HFF-Myc (cell line): ENCODE data around the gene FKBP1B.
A peak's percentile ranks its signal among the peaks of the same experiment; 100 is the strongest.
"Not testable (repeated sequence)": the region's sequence is repeated elsewhere in the genome, so short reads cannot be mapped to it uniquely, and the experiment has no call there.

Experiments used
- DNase-seq: peaks from one replicate; pipeline ENCODE4 v3.0.0-alpha.2; 2011; ENCODE audit warnings: low read depth; ENCODE audit errors: extremely low read depth
- H3K4me3 ChIP-seq: replicated peaks from 2 replicates; pipeline ENCODE4 v1.5.1; 2011; ENCODE audit warnings: low read depth, mild to moderate bottlenecking, control low read depth, low read length
- TF ChIP-seq, protein P1 (sequence below): IDR thresholded peaks from 2 replicates; pipeline ENCODE4 v1.5.1; 2012; ENCODE audit warnings: mild to moderate bottlenecking, low read depth, low read length, control low read depth; ENCODE audit errors: missing control alignments

Gene FKBP1B

DNA sequence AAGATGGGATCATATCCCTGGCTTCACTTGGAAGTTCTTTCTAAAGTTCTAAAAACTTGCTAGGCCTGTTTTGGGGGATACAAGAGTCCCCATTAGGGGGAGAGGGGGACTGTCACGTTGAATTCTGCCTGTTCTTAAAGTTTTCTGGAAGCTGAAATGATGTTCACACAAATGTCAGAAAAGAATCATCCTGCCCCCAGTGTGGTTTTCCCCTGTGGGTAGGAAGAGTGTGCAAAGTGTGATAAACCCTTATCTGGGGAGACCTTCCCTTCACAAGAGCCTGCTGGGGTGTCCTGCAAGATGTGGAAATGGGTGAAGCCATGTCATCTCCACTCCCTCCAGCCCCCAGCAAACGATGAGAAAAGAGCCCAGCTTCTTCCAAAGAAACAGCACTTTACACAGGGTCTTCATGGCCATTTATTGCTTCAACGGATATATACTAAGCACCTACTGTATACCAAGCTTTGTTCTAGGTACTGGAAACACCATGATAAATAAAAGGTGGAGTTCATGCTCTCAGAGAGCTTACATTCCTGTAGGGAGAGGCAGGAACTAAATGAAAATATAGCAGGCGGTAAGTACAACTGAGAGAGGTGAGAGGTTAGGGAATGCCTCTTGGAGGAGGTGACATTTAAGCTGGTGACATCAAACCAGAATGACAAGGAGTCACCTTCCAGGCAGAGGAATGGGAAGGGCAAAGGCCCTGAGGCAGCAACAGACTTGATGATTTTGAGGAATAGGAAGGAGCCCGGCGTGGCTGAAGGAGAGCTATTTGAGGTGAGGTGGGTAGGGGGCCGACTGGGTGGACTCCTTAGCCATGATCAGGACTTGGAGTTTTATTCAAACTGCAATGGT is 38.1 kb upstream of the FKBP1B start:
- TF ChIP-seq, protein P1, sequence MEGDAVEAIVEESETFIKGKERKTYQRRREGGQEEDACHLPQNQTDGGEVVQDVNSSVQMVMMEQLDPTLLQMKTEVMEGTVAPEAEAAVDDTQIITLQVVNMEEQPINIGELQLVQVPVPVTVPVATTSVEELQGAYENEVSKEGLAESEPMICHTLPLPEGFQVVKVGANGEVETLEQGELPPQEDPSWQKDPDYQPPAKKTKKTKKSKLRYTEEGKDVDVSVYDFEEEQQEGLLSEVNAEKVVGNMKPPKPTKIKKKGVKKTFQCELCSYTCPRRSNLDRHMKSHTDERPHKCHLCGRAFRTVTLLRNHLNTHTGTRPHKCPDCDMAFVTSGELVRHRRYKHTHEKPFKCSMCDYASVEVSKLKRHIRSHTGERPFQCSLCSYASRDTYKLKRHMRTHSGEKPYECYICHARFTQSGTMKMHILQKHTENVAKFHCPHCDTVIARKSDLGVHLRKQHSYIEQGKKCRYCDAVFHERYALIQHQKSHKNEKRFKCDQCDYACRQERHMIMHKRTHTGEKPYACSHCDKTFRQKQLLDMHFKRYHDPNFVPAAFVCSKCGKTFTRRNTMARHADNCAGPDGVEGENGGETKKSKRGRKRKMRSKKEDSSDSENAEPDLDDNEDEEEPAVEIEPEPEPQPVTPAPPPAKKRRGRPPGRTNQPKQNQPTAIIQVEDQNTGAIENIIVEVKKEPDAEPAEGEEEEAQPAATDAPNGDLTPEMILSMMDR: no peak
- H3K4me3 ChIP-seq: no peak overlapping the region
- DNase-seq: no peak

DNA sequence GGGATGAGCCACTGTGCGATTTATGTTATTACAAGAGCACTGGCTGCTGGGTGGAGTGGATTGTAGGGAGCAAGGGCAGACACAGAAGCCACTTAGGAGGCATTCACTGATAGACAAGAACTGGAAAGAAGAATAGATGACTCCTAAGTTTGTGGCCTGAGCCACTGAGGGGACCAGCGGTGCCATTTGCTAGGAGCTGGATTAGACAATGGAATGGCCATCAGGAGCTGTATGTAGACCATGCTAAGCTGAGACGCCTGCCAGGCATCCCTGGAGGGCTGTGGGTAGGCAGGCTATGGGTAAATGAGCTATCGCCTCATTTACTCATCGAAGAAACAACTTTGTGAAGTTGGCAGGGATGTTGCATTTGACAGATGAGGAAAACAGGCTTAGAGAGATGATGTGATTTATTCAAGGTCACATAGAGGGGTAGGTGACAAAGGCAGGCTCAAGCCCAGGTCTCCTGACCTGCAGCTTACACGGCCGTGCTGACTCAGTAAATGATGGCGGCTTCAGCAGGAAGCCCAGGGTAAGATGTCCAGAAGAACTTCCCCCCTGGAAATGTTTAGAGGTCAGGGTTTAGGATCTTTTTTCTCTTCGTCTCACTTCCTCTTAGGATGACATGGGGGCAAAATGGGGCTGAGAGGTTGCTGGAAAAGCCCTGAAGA is 36.9 kb upstream of the FKBP1B start:
- TF ChIP-seq, protein P1: no peak
- no peak overlapping the region for H3K4me3 ChIP-seq
- no peak for DNase-seq

- H3K4me3 ChIP-seq, DNase-seq: not testable (repeated sequence)
These were observed 34.6 kb upstream of the FKBP1B start for GRCh38 chr2:24014902-24015301.

GRCh38 chr2:24015562-24016375 is 33.8 kb upstream of the FKBP1B start:
- DNase-seq: peak; percentile 9
- H3K4me3 ChIP-seq: no peak overlapping the region
- TF ChIP-seq, protein P1: no peak

DNA sequence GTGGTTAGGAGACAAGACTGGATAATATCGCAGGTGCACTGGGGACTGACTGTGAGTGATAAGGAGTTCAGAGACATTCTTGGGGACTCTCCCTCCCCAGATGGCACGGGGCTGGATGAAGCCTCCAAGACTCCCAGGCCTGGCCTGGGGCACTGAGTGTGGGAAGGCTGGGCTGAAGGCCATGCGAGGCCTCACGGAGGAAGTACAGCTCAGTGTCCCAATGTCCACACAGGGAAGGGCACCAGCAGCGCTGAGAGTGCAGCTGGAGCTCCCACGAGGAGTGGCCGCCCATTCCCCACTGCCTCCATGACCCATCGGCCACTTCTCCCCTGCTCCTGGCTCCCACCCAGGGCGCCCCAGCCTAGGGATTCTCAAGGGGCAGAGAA is 33.2 kb upstream of the FKBP1B start:
- TF ChIP-seq, protein P1: no peak
- H3K4me3 ChIP-seq: no peak overlapping the region
- no peak for DNase-seq

DNA sequence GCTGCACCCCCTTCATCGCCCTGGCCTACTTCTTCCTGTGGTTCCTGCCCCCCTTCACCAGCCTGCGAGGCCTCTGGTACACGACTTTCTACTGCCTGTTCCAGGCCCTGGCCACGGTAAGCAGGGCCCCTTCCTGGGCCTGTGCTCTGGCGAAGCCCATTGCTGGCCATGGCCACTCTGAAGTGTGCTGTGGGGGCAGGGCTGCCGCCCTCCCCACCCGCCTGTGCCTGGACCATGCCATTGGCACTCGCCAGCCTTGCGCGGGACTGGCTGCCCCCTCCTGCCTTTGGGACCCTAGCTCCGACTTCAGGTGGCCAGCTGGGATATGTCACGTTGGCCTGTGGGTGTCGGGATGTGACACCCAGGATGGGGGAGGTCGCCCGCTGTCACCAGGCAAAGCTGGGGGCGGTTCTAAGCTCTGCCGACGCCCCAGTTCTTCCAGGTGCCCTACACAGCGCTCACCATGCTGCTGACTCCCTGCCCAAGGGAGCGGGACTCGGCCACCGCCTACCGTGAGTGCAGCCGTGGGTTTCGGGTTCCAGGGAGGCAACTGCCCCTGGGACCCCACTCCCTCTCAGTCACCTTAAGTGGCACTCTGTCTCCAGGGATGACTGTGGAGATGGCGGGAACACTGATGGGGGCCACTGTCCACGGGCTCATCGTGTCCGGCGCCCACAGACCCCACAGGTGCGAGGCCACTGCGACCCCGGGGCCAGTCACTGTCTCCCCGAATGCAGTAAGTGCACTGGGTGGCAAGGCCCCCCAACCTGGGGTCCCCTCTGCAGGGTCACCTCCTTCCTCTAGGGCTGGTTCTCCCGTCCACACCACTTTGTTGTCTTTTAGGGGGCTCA is 32.5 kb upstream of the FKBP1B start:
- no peak overlapping the region for H3K4me3 ChIP-seq
- no peak for DNase-seq
- TF ChIP-seq, protein P1: no peak
